Stimulated activated CD8-positive, alpha-beta memory T cell treated with anti-CD3 and anti-CD28 coated beads, Interleukin-15, amount 100 ng/mL, for 4 hours (primary cell): ENCODE data around the gene ELF4.

Source experiments
- DNase-seq, 2 donors: peaks; one replicate each; pipeline ENCODE4 v3.0.0-alpha.2; 2020; ENCODE audit warnings: low read depth in 2 of 2

The ELF4 gene

DNA sequence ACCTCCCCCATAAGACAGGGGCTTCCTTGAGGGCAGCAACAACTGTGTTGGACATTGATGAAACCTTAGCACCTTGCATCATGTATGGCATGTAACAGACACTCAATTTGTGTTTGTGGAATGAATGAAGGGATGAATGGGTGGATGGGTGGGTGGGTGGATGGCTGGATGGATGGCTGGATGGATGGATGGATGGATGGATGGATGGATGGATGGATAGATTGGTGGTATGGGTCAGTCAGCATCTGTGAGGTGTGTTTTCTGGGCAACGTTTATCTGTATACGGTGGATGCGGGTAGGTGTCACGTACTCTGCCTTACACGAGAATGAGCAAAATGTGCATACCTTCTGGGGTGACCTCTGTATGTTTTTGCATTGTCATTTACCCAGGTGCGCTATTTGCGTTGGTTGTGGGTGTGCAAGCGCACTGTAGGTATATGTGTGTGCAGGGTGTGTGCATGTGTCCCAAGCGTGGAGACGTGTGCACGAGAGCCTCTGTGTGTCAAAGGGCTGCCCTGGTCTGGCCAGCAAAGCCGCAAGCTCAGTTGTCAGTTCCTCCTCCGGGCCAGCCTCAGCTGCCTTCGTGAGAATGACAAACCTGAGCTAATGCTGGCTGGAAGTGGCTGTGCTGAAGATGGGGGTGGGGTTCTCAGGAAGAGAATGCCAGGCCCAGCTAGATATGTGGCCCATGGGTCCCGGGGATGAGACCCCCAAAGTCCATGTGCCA is 26.5 kb downstream of the ELF4 start:
- no peak for DNase-seq

DNA sequence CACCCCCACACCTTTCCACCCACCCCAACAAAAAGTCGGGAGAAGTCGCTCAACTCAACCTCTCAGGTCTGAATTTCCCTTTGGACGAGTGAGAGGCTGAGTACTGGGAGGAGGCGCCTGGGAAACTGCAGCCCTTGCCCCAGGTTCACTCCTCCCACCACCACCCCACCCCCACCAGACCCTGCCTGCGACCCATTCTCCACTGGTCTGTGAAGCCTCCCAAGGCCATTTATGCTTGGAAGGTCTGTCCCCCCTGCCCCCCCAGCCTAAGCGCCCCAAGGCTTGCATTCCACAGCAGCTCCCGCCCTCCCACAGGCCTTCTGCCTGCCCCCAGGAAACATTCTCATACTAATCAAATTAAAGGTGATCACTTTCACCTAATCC is 27.2 kb downstream of the ELF4 start:
- DNase-seq: no peak

DNA sequence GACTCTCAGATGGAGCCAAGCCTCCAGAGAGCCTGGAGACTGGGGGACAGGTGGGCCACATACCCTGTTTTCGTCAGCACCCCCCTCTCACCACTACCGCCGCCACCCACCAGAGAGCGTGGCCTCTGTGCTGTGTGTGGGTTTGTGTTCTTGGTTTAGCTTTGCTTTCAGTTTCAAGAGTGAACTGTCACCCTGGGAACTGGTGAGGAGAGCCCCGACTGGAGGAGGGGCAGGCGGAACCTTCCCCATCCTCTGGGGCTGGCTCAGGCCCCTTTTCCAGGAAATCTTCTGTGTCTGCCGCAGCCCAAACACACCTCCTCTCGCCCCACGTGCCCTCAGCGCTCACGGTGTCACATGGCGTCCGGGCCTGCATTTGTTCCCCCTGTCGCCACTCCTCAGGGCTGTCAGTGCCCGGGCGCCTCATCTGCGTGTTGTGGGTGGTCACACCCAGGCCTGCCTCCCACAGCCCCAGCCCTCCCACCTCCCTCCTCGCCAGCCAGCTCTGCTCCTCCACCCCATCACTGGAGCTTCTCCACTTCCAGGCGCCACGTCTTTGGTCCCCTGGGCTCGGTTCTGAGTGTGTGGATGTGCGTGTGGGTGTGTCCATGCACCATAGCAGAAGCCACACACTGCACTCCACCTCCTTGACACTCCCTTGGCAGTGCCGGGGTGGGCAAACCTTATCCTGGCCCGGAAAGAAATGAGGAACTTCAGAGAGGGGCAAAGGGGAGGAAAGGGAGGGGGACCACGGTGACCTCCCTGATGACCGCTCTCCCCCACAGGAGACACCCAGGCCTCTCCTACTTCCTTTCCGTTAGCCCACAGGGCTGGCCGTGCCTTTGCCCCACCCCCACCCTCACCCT is 27.8 kb downstream of the ELF4 start:
- peak; percentile 51 to 64 for DNase-seq

DNA sequence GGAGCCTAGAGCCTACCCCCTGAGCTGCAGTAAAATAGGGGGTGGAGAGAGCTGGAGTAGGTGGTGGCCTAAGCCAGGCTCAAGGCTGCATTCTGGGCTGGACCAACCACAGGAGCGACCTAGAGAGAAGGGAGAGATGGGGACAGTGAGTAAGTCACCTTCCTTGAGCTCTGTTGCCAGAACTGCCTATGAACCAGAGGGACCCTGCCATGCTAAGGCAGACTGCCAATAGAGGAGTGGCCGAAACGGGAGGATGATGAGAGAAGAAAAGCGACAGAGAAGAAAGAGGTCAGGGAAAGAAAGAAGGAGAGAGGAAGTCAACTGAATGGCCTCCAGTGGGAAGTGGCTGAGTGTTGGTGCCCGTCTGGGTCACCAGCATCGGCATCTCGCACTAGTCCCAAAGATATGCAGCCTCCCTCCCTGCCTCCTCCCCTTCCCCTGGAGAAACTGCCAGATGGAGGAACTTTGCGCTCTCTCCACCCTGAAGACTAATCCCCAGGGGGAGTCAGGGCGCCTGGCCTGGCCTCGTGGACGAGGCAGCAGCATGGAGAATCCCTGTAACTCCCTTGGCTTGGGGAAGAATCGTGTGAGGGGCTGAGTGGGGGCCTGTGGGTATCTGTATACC is 28.8 kb downstream of the ELF4 start:
- DNase-seq: no peak

DNA sequence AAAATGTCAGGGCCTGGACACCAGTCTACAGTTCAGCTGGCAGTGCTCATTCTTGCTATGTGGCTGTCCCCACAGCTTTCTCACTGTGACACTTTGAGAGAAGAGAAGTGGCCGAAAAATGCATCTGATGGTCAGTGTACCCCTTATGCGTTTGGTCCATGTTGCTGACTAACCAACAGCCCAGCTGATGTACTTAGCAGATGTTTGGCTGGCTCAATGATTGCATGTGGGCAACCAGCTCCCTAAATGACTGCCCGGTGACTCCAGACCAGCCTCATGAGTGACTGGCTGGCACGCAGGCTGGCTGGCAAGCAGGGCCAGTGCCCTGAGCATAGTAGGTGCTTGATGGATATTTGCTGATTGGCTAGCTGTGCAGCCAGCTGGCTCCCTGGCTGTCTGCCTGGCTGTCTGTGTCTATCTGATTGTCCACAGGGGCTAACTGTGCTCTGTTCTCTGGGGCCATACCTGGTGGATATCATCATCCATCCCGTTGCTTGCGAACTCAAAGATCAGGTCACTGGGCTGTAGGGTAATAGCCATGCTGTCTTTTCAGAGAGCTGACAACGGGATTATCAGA is 29.4 kb downstream of the ELF4 start:
- no peak for DNase-seq

DNA sequence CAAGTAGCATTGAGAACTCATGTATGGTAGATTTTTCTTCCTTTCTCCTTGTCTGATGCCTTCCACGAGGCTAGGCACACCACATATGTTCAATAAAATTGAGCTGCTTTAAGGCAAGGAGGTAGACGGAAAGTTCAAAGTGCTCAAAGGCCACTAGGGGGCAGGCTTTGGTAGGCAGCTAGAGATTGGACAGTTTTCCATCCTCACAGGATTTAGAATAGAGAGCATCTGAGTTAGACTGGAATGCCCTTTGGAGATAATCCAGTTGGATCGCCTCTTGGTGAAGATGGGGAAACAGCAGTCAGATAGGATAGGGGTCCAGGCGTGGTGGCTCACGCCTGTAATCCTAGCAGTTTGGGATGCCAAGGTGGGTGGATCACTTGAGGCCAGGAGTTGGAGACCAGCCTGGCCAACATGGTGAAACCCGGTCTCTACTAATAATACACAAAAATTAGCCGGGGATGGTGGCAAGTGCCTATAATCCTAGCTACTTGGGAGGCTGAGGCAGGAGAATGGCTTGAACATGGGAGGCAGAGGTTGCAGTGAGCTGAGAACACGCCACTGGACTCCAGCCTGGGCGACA is 30.4 kb downstream of the ELF4 start:
- no peak for DNase-seq

DNA sequence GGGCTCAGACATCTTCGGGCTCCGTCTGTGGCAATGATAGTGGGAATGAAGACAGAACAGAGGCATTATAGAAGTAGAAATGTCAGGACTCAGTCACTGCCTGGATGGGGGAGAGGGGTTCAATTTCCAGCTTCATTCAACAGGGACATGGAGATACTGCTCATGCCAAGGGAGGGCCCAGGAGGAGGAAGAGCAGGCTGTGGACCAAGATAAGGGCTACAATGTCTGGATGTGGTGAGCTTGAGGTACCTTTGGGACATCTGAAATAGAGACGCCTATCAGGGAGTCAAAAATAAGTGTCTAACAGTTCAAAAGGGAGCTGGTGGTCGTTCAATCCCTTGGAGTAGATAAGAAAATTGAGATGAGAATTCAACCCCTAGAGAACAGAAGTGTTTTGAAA is 34.5 kb downstream of the ELF4 start:
- no peak for DNase-seq

DNA sequence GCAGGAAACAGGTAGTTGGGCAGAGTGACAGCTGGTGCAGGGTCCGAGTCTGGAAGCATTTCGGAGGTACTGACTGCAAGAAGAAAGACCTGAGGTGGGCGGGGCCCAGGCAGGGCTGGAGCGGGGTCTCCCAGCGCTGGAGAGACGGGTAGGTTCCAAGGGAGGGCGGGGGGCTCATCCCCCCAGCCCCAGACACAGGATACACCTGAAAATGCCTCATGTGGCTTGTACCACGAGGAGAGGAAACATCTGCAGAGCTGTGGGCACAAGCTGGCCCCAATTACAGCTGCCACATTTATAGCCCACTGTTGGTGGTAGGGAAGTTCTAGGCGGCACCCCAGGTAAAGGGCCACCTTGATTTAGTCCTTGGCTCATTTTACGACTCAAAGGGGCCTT is 38.0 kb downstream of the ELF4 start:
- no peak for DNase-seq

DNA sequence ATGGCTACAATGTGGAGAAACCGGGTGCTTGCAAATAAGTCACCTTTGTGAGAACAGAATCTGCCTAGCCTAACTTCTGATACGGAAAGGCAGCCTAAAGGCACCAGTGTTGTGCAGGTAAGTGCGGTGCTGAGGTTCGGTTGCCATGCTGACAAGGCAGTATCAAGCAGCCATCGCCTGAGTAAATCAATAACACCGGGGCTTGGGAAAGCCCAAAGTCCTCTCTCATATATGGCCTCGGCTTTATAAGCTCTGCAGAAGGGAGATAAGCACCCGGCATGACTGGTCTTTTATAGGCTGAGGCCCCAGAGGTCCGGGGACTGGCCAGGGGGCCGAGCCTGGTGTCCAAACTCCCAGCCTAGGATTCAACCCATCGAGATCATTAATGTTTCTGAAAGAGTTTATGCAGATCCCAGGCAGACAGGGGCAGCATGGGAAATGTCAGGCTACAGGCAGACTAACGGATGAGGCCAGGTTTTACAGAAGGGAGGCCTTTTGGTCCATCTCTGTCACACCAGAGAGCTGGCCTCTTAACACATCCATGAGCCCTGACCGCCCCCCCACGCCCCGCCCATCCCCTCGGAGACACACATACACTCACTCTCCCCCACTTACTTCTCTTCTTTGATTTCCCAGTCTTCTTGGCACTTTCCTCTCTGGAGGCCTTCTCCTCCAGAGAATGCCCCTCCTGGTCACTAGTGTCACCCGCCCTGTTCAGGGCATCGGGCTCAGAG is 38.5 kb downstream of the ELF4 start:
- no peak for DNase-seq

DNA sequence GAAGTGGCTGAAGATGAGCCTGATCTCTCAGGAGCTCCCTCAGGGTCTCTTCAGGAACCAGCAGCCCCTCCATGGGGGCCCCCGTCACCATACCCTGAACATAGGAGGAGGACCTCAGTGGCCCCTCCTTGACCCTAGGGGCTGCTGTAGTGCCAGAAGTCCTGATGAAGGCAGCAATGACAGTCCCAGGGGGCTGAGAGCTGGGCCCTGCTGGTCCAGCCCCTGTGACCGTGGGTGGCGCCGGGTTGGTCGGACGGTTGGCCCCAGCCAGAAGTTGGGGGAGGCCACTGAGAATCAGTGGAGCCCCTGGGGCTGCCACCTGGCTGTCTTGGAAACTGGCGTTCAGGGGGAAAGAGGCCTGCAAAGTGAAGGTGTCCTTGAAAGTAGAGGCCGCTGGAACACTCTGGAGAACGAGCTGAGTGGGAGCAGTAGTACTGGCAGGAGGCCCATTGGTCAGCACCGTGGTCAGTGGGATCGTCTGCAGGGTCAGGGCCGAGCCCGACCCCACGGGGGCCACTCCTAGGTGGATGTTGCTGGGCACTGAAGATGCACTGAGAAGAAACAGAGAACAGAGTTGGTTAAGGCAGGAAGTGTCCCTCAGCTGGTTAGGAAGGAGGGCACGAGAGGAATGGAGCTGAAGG is 43.2 kb downstream of the ELF4 start:
- no peak for DNase-seq

DNA sequence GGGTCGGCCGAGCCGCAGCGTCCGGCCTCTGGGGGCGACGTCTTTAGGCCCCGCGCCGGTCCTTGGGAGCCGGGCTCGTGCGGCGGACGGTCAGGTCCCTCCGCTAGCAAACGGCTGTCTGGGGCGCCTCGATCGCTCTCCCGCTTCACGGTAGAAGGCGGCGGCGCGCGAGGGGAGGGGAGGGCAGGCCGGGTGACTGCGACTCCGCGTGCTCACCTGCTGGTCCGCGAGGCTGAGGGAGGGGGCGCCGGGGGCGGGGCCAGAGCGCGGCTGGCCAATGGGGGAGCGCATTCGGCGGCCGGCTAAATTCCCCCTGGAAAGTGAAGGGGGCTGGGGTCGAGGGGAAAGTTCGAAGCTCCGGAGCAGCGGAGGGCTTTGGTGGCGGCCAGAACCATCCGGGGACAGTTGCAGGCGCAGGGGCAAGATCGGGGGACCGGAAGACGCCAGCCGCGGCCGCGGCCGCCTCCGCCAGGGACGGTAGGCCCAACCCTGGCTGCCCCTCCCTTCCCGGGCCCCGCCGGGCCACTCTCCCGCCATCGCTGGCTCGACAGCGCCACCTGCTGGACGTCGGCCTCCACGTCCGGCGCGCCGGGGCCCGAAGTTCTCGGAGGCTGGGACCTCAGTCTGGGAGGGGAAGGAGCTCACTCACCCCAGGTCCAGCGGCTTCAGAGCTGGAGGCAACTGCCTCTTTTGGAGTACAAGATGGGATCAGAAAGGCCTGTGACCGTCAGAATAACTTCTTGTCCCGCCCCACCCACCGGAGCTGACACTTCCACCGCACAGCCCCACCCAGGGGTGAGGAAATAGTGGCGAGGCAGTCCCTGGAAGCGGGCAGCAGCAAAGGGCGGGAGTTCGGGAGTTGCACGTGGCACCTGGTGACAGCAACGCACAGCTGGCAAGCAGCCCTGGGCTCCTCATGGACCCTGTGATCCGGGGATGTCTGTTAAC is 49.9 kb downstream of the ELF4 start:
- DNase-seq: peak; percentile 51 to 55

DNA sequence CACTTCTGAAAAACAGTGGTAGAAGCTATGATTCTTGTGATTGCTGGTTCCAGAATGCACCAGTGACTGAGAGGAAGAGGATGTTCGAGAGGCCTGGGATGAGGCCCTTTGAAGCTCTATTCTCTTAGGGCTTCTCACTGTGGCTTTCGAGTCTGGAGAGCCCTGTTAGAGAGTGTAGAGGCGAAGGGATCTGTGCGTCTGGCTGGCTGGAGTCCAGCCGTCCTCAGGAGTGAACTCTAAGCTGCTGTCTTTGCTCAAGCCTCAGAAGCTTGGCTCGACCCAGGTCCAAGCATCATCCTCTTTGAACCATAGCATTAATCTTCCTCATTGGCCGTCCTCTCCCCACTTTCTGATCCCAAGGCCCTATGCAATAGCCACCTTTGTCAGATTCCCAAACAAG is 51.6 kb downstream of the ELF4 start:
- no peak for DNase-seq

DNA sequence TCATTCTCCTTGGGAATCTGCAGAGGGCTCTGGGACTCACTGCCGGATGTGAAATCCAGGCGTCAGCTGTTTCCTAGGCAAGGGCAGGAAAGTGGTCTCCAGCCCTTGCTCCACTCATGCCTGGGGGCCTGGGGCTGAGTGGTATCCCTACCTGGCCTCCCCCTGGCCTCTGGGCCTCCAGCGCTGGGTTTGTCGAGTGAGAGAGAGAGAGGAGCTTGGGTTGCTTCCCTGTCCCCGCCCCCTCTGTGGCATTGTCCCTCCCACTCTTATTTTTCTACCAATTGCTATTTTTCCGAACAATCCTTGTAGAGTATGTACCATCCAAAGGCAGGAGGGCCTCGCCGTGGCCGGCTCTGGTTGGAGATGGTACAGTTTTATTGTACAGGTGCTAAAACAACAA is 53.1 kb downstream of the ELF4 start:
- no peak for DNase-seq

DNA sequence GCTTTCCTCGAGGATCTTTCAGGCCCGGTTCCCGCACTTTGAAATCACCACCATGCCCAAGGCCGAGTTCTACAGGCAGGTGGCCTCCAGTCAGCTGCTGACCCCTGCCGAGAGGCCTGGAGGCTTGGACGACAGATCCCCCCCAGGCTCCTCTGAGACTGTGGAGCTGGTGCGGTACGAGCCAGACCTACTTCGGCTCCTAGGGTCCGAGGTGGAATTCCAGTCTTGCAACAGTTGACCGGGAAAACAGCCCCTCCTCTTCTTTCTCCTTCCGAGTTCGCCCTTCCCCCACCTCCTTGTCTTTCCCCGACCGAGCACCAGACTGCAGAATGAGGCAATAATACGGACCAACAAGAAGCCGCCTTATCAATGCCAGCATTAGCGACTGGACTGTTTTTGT is 54.4 kb downstream of the ELF4 start:
- no peak for DNase-seq

DNA sequence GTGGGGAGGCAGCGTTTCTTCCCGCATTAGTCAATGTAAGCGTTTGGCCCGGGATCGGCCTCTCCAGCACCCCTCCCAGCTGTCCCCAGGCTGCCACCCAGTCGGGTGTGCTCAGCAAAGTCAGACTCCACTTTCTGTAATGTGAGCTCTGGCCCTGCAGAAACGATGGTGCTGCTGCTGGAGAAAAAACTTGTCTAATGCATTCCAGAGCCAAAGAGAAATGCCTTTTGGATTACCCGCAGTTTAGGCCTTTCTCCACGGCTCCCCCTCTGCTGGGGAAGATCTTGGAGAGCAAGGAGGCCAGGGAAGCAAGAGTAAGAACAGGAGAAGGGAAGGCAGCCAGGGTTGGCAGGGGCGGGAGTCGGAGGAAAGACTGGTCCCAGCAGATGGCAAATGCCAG is 55.2 kb downstream of the ELF4 start:
- DNase-seq: no peak

DNA sequence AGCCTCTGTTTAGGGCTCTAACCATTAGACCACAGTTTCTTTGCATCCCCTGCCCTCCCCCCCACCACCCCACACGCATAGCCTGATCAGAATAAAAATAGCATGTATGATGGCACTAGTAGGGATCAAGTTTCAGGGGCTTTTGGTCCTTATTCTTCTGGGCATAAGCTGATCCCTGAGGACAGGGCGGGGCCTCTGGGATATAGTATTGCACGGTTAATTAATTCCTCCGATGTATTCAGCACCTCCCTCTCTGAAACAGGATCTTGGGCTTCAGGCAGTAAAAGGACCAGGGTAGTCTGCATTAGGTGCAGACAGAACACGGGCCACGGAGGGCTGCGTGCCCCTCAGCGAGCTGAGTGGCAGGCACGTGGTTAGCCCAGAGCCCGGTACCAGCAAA is 57.1 kb downstream of the ELF4 start:
- DNase-seq: no peak

DNA sequence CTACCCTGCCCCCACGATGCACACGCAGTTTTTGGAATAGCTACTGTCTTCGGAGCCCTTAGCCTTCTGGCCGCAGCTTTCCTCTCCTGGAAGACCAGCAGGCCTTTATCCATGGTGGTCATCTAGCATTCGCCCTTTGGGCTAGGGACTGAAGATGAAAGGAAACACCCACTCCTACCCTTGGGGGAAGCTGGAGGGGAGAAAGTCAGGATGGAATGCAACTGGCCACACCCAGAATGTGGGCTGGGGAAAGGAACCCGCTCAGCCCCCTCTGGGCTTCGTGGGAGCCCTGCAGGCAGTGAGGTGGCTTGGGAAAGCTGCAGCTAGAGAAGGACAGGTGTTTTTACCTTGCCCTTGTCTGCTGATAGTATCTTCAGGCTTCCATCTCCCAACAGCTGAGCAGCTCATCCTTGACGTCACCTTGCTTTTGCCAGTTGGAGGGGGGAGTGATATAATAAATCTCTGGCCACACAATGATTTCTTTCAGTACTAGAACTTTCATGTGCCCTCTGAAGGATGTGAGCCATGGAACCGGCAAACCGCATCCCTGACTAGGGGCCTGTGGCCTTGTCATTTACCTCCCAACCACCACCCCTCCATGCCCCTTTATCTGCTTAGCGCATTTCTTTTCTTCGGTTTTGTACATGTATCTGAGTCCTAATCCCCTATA is 59.0 kb downstream of the ELF4 start:
- no peak for DNase-seq

DNA sequence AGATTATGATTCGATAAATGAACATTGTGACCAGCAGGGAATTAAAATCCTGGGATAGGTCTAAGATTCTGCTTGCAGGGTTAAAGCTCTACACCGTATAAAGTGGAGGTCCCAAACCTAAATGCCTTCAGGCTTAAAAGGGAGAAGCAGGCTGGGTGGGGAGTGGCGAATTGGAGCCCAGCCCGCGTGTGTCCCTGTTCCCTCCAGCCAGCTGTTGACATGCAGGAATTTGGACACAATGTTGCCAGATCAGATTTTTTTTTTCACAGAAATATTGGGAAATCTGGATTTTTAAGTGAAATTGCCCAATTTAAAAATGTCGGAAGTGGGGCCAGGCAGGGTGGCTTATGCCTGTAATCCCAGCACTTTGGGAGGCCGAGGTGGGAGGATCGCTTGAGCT is 60.5 kb downstream of the ELF4 start:
- DNase-seq: no peak

DNA sequence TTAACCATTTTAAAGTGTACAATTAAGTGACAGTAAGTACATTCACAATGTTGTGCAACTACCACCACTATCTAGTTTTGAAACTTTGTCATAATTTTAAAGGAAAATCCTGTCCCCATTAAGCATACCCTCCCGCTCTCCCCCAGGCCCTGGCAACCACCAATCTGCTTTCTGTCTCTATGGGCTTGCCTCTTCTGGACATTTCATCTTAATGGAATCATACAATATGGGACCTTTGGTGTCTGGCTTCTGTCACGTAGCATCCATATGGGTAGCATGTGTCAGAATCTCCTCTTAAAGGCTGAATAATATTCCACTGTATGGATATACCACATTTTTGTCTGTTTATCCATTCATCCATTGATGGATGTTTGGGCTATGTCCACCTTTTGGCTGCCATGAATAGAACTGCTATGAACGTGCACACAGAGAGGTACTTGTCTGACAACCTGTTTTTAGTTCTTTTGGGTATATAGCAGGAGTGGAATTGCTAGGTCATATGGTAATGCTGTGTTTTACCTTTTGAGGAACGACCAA is 61.5 kb downstream of the ELF4 start:
- no peak for DNase-seq
